Measurements from ENCODE around the gene ADPRH.
A peak's percentile ranks its signal among the peaks of the same experiment; 100 is the strongest.

ADPRH gene

DNA sequence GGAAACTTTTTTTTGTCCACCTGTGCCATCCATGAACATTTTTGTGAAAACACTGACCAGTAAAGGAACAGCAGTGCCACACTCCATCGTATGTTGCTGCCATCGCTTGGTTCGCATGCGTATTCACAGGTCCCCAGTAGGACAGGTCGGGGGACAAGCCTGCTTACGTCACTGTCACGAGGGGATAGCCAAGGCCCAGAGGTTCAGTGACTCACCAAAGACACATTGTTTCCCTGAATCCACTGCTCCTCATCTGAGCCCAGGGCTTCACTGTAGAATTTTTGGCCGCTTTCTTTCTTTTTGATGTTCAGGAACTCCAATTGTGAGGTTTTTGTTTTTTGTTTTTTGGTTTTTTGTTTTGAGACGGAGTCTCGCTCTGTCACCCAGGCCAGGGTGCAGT is 5.9 kb downstream of the ADPRH start:
- TF ChIP-seq, protein P1, sequence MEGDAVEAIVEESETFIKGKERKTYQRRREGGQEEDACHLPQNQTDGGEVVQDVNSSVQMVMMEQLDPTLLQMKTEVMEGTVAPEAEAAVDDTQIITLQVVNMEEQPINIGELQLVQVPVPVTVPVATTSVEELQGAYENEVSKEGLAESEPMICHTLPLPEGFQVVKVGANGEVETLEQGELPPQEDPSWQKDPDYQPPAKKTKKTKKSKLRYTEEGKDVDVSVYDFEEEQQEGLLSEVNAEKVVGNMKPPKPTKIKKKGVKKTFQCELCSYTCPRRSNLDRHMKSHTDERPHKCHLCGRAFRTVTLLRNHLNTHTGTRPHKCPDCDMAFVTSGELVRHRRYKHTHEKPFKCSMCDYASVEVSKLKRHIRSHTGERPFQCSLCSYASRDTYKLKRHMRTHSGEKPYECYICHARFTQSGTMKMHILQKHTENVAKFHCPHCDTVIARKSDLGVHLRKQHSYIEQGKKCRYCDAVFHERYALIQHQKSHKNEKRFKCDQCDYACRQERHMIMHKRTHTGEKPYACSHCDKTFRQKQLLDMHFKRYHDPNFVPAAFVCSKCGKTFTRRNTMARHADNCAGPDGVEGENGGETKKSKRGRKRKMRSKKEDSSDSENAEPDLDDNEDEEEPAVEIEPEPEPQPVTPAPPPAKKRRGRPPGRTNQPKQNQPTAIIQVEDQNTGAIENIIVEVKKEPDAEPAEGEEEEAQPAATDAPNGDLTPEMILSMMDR (IDR thresholded peaks at IDR 0.05; ENCODE audit: low read depth, low read length, missing control alignments) = no peak
- DNase-seq (ENCODE audit: low read depth) = no peak
- in situ Hi-C loops (cut with HindIII; ENCODE audit: low sequenced_read_pairs) = no loop called here
- H3K4me3 ChIP-seq (ENCODE audit: low read depth, low read length) = no peak overlapping the region

DNA sequence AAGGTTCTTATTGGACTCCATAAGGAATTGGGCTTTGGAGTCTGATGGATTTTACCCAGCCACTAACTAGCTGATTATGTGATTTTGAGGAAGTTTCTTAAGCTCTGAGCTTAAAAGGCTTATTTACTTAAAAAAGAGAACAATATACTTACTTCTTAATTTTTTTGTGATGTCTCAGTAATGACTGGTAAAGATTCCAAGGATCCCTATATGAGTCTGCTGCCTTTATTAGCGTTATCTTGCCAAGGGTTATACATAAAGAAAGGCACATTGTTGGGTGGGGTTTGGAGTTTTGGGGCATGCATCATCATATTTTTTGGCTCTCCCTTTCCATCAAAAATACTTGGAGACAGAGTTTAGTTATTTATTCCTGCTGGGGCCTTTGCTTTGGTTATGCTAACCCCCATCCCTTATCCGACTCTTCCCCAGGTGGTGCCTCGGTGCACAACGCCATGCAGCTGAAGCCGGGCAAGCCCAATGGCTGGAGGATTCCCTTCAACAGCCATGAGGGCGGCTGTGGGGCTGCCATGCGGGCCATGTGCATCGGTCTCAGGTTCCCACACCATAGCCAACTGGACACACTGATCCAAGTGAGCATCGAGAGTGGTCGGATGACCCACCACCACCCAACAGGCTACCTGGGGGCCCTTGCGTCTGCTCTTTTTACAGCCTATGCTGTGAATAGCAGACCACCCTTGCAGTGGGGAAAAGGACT is 6.7 kb downstream of the ADPRH start:
- no peak overlapping the region for H3K4me3 ChIP-seq (ENCODE audit: low read depth, low read length)
- no peak for DNase-seq (ENCODE audit: low read depth)
- in situ Hi-C loops (cut with HindIII; ENCODE audit: low sequenced_read_pairs) = no loop called here
- TF ChIP-seq, protein P1 (IDR thresholded peaks at IDR 0.05; ENCODE audit: low read depth, low read length, missing control alignments) = no peak

DNA sequence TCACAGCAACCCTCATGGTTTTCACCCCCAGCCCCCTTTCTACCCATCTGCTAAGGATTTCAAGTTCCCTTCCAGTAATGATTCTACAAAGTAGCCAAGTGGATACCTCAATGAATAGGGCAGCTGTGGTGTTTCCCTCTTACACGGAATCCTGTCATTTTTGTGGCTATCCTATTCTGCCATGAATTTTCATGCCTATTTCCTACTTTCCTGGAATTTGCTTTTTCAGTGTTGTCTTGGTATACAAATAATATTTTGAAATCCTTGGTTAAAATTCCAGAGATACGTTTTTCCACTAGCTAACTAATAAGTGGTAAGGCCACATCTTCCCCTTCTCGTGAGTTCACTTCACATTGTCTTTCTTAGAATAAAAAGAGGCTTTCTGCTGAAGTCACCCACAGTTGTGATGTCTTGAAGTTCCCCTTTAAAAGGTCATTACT is 7.5 kb downstream of the ADPRH start:
- TF ChIP-seq, protein P1 (IDR thresholded peaks at IDR 0.05; ENCODE audit: low read depth, low read length, missing control alignments) = no peak

DNA sequence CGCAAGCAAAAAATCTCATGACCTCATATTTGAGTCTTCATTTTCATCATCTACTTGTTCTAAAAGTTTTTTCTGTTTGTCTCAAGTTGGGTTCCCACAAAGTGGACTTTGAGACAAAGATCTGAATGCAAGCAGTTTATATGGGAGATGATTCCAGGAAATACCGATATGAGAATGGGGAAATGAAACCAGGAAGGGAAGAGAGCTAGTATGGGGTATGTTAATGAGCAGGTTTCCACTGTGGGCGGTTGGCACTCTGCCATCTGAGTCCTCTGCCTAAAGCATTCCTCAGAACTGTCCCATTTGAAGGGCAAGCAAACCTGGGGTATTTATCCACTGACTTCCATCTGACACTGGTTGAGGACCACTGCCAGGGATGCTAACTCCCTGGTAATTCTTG is 8.8 kb downstream of the ADPRH start:
- in situ Hi-C loops (cut with HindIII; ENCODE audit: low sequenced_read_pairs) = no loop called here
- DNase-seq (ENCODE audit: low read depth) = no peak
- TF ChIP-seq, protein P1 (IDR thresholded peaks at IDR 0.05; ENCODE audit: low read depth, low read length, missing control alignments) = no peak
- no peak overlapping the region for H3K4me3 ChIP-seq (ENCODE audit: low read depth, low read length)

More for the DNA sequence above, 7.5 kb downstream of the ADPRH start:
- H3K4me3 ChIP-seq (ENCODE audit: low read depth, low read length) = no peak overlapping the region
- DNase-seq (ENCODE audit: low read depth) = peak; percentile 84
- in situ Hi-C loops (cut with HindIII; ENCODE audit: low sequenced_read_pairs) = no loop called here

DNA sequence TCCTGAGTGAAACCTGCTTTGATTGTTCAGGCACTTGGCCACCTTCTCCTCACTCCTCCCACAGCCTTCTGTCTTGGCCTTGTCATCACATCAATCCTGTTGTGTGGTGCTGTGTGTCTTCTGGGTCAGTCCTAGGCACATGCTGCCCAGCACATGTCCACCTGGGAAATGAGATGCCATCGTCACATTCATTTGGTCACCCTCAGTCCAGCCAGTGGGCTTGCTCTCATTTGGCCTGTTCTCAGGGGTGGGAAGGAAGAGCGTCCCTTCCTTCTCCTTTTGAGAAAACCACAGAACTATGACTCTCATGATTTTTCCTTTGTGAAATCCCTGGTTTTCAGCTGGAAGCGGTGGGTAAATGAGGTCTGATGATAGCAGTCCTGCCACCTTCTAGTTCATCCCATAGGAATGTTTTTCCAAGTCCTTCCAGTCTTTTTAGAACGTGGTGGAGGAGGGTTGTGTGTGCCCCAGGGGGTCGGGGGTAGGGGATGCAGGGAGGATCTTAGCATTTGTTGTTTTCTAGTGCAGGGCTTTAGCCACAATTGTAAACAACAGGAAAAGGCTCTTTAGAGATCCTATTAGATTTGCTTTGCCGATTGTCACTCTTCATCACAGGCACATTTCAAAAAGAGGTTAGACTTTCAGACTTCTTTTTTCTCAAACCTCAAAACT is 9.9 kb downstream of the ADPRH start:
- H3K4me3 ChIP-seq (ENCODE audit: low read depth, low read length) = no peak overlapping the region
- TF ChIP-seq, protein P1 (IDR thresholded peaks at IDR 0.05; ENCODE audit: low read depth, low read length, missing control alignments) = no peak
- no peak for DNase-seq (ENCODE audit: low read depth)
- in situ Hi-C loops (cut with HindIII; ENCODE audit: low sequenced_read_pairs) = no loop called here

DNA sequence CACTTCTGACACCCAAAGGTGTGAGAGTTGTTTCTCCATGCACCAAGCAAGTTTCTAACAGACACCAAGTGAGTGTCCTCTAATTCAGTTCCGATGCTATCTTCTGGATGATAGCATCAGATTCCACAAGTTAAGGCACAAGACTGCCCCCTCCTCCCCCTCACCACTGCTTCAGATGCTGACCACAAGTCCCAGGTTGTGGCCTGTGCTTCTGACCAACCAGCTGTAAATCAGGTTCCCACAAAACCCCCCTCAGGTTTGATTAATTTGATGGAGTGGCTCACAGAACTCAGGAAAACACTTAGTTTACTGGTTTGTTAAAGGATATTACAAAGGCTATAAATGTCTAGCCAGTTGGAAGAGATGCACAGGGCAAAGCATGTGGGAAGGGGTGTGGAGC is 11.4 kb downstream of the ADPRH start:
- DNase-seq (ENCODE audit: low read depth) = no peak
- in situ Hi-C loops (cut with HindIII; ENCODE audit: low sequenced_read_pairs) = no loop called here
- TF ChIP-seq, protein P1 (IDR thresholded peaks at IDR 0.05; ENCODE audit: low read depth, low read length, missing control alignments) = no peak
- no peak overlapping the region for H3K4me3 ChIP-seq (ENCODE audit: low read depth, low read length)
